Stomach (tissue), 4 donors: Measurements from ENCODE around the gene RBM39.

Experiments used
- CTCF ChIP-seq, 7 experiments: fragments of 450-650 bp in 4 of 7; fragments of 200-600 bp in 3 of 7; sonication (generic) in 3 of 7; IDR thresholded peaks; one replicate each; pipeline ENCODE4 v1.5.1; 2016 to 2019; ENCODE audit warnings: antibody characterized with exemption in 7 of 7, control low read depth in 2 of 7, mild to moderate bottlenecking in 1 of 7
- POLR2A ChIP-seq, 4 donors: fragments of 450-650 bp; IDR thresholded peaks; one replicate each; pipeline ENCODE4 v1.6.1; 2016; ENCODE audit warnings: antibody characterized with exemption in 4 of 4, control low read depth in 2 of 4, mild to moderate bottlenecking in 1 of 4, moderate library complexity in 1 of 4
- POLR2AphosphoS5 ChIP-seq, 3 donors: sonication (generic); formaldehyde crosslinking; IDR thresholded peaks; one replicate each; pipeline ENCODE4 v1.6.1; 2016; ENCODE audit warnings: antibody characterized with exemption in 3 of 3

- TF ChIP-seq POLR2AphosphoS5 (IDR thresholded peaks at IDR 0.05), result no peak
- no peak for TF ChIP-seq POLR2A (IDR thresholded peaks at IDR 0.05)
- no peak for TF ChIP-seq CTCF (IDR thresholded peaks at IDR 0.05)
Measured at GRCh38 chr20:35662551-35662950, 79.5 kb downstream of the RBM39 start.
